Measurements from ENCODE around the gene RIC3. TPM values are rescaled to one million over a fixed set of nuclear protein-coding genes. Genes with fewer than 3 reads are reported as not detected.

Gene RIC3
- total RNA-seq, 2 donors from 2014 or later = 12.5 to 13.8 TPM

DNA sequence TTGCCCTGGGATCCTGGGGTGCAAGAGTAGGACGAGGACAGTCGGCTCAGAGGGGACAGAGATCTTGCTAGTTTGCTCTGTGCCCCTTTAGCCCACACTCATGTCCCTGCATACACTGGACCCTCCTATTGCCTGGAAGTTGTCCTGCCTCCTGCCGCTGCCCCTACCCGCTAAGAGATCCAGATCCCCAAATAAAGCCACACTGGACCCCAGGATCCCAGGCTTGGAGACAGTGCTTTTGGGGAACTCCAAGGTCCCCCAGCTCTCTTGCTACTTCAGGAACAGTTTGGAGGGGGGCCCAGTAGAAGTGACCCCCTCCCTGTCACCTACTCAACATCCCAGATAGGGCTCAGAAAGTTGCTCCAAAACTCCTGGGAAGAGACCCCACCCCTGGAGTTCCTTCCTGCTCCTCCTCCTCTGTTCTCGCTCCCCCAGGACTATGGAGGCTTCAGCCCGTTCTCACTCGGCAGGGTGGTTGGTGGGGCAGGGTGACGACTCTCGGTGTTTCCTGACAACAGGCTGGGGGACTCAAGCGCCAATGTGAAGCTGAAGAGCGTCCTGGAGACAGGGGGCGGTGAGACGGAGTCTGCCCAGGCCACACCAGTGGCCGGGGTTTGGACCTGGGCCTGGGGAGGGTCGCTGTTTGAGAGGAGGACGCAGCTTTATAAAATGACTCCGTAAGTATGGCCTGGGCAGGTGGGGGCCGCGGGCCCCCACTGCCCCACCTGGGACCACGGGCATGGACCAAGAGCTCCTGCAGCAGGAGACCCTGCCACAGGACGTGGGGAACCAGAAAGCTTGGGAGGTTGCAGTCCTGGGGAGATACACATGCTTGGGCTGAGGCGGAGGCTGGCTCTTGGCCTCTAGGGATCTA is 107.0 kb downstream of the RIC3 start:
- intact Hi-C loops (cut with DNase I) = no loop called here
- no peak for DNase-seq
- ATAC-seq = no peak

GRCh38 chr11:8060801-8061554 is 107.8 kb downstream of the RIC3 start:
- DNase-seq = no peak
- no peak for ATAC-seq
- intact Hi-C loops (cut with DNase I) = no loop called here

- ATAC-seq (no peak), DNase-seq (no peak)
- intact Hi-C loops (cut with DNase I) = no loop called here
These were observed 108.6 kb downstream of the RIC3 start for GRCh38 chr11:8060146-8060719.

DNA sequence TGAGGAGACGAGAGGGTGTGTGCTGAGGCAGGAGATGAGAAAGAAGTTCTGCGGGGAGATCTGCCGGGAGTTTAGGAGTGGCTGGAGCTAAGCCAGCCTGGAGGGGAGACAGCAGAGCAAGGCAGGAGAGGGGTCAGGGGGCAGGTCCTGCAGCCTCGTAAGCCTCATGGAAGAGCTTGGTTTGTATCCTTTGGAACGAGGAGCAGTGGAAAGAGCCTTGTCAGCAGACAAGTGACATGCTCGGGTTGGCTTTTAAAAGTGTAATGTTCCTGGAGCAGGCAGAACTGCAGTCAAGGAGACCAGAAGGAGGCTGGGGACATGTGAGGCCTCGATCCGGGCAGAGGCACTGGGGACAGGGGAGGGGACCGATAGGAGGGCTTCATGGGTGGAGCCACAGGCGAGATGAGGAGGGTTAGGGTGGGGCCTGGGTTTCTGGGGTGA is 109.2 kb downstream of the RIC3 start:
- intact Hi-C loops (cut with DNase I) = no loop called here
- peak in 1 of 2 donors; percentile 23 for ATAC-seq
- DNase-seq = no peak

DNA sequence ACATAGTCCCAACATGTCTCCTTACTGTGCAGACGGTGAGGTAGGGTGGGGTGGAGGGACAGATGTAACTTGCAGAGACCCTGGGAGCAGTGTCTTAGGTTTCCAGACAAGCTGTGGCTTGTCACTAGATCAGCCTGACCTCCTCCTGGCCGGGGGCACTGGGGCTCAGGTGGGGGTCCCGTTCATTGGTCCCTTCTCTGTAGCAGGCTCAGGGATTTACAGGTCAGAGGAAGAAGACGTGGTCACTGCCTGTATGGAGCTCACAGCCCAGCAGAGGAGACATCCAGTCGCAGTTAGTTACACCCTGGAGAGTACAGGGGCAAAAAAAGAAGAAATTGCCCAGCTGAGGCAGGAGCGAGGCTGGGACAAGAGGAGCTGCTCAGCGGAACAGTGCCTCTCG is 109.8 kb downstream of the RIC3 start:
- DNase-seq (no peak), ATAC-seq (no peak)
- intact Hi-C loops (cut with DNase I) = no loop called here

DNA sequence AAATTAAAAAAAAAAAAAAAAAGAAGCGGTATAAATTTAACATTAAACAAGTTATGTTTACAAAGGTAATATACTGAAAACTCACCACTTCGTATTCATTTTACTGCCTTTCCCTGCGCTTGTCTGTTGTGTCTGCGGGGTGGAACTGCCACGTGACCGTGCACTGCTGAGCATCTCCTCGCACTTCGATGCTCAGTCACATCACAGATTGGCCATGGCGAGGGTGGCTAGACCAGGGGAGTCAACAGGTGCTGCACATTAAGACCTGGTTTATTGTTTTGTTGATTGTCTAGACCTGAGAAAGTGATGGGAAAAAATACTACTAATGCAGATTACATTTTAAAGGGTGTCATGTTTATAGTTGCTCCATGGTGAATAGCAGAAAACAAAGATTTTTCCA is 110.6 kb downstream of the RIC3 start:
- DNase-seq (no peak), ATAC-seq (no peak)
- intact Hi-C loops (cut with DNase I) = no loop called here

GRCh38 chr11:8056810-8057463 is 111.9 kb downstream of the RIC3 start:
- peak; percentile 53 for DNase-seq
- intact Hi-C loops (cut with DNase I) = no loop called here
- ATAC-seq = peak; percentile 70 to 77

Other genes with a start within 250 kb of the RIC3 start
- gene OR10A6, start 237.8 kb downstream of the RIC3 start, total RNA-seq = not detected
- gene OR10A3, start 227.3 kb downstream of the RIC3 start, total RNA-seq = not detected
- gene NLRP10, start 203.6 kb downstream of the RIC3 start, total RNA-seq = not detected
- gene EIF3F, start 181.7 kb downstream of the RIC3 start, total RNA-seq = 100 to 1,000 TPM; 141 to 142 TPM
- 10 to 100 TPM; 11.6 to 13.1 TPM for gene TUB, start 87.8 kb downstream of the RIC3 start, total RNA-seq
- gene LMO1, start 94.9 kb upstream of the RIC3 start, total RNA-seq = under 1 TPM in 1 of 2 donors, not detected in 1; 0.18 TPM

Measured in left cardiac atrium (tissue), 4 donors.